K562 (cell line): ENCODE measurements around the gene APOA1. TPM values are rescaled to one million over a fixed set of nuclear protein-coding genes. Genes with fewer than 3 reads are reported as not detected.
A peak's percentile ranks its signal among the peaks of the same experiment; 100 is the strongest.

Experiments used
- ATAC-seq: fragments of 200-7000 bp; cut with Tn5 transposase; 3 replicates; pipeline ENCODE4 v1.9.1; 2020; ENCODE audit warnings: moderate library complexity
- BruUV-seq: library from RNA; stranded (reverse); fragments of 400-500 nt; replicated peaks from 2 replicates; lab custom pipeline; 2021; lab: Mats Ljungman, UMichigan
- CTCF ChIA-PET: fragments of 300-600 bp; formaldehyde crosslinking; extraction: SDS; loops from one replicate; lab custom pipeline; 2021; ENCODE audit warnings: low intra/inter-chr PET ratio; lab: Yijun Ruan, JAX
- POLR2A ChIA-PET: fragments of 300-600, 350-650 bp; sonication (Branson Sonifier 250); formaldehyde crosslinking; extraction: SDS; loops from one replicate; lab custom pipeline; 2021; ENCODE audit warnings: antibody characterized with exemption, inconsistent platforms; lab: Yijun Ruan, JAX
- DNase-seq, 4 experiments: peaks; one replicate each; pipeline versions ENCODE4 v3.0.0 to v3.0.0-alpha.2; 2011 to 2018; ENCODE audit warnings: low spot score in 3 of 4, mixed read lengths in 3 of 4; ENCODE audit errors: extremely low read depth in 1 of 4
- FAIRE-seq: peaks from 2 replicates; lab custom pipeline; 2011; peaks lifted over from hg19 to GRCh38; lab: Jason Lieb, UNC
- H2AFZ ChIP-seq: 2 replicates; pipeline ENCODE4 v1.6.0; 2011; ENCODE audit warnings: low read depth, low read length, control low read depth, inconsistent platforms
- H3K27ac ChIP-seq: fragments of 200-600 bp; 3 replicates; pipeline ENCODE4 v1.8.0; 2011; ENCODE audit warnings: low read depth, mild to moderate bottlenecking, control low read depth, inconsistent platforms, low read length, moderate library complexity, mixed read lengths; ENCODE audit errors: extremely low read depth
- H3K27me3 ChIP-seq, 2 experiments: fragments of 300-600 bp in 1 of 2; 2 replicates in 1 of 2; 3 replicates in 1 of 2; pipeline versions ENCODE4 v1.6.0 to v1.8.0; 2011; ENCODE audit warnings: inconsistent platforms in 2 of 2, low read length in 2 of 2, mild to moderate bottlenecking in 1 of 2, mixed read lengths in 1 of 2, moderate library complexity in 1 of 2; ENCODE audit not compliant: control insufficient read depth in 2 of 2, insufficient read depth in 2 of 2
- H3K36me3 ChIP-seq: fragments of 300-600 bp; 3 replicates; pipeline ENCODE4 v1.8.0; 2011; ENCODE audit warnings: mild to moderate bottlenecking, low read length, inconsistent platforms; ENCODE audit not compliant: control insufficient read depth, insufficient read depth
- H3K4me1 ChIP-seq, 2 experiments: fragments of 200-600 bp in 1 of 2; replicated peaks in 1 of 2; 2 replicates in 1 of 2; 3 replicates in 1 of 2; pipeline versions ENCODE4 v1.5.1 to v1.8.0; 2011; ENCODE audit warnings: inconsistent platforms in 2 of 2, low read length in 2 of 2, mild to moderate bottlenecking in 1 of 2, mixed read lengths in 1 of 2, moderate library complexity in 1 of 2; ENCODE audit not compliant: control insufficient read depth in 2 of 2, insufficient read depth in 2 of 2
- H3K4me2 ChIP-seq: 2 replicates; pipeline ENCODE4 v1.6.1; 2011; ENCODE audit warnings: low read length, control low read depth, inconsistent platforms, mixed read lengths; ENCODE audit not compliant: insufficient read depth
- H3K4me3 ChIP-seq: fragments of 200-600 bp; sonication (generic), shearing (Covaris generic); 2 replicates; pipeline ENCODE4 v1.5.1; 2016; ENCODE audit warnings: control low read depth, inconsistent platforms
- H3K79me2 ChIP-seq: fragments of 200-600 bp; 3 replicates; pipeline ENCODE4 v1.8.0; 2011; ENCODE audit warnings: low read length, inconsistent platforms; ENCODE audit not compliant: control insufficient read depth, insufficient read depth
- H3K9ac ChIP-seq, 2 experiments: 2 replicates each; pipeline versions ENCODE4 v1.6.0 to v1.6.1; 2011; ENCODE audit warnings: low read depth in 2 of 2, low read length in 2 of 2, control low read depth in 1 of 2, inconsistent platforms in 1 of 2, mild to moderate bottlenecking in 1 of 2, mixed read lengths in 1 of 2; ENCODE audit not compliant: insufficient read depth in 1 of 2
- H3K9me1 ChIP-seq: one replicate; pipeline ENCODE4 v1.6.0; 2011; ENCODE audit warnings: inconsistent platforms, mild to moderate bottlenecking, low read length, moderate library complexity; ENCODE audit not compliant: control insufficient read depth, insufficient read depth
- H3K9me3 ChIP-seq: replicated peaks from 2 replicates; pipeline ENCODE4 v1.5.1; 2011; ENCODE audit warnings: low read depth, low read length, inconsistent platforms; ENCODE audit not compliant: control insufficient read depth, insufficient read depth
- H4K20me1 ChIP-seq: replicated peaks from 2 replicates; pipeline ENCODE4 v1.6.1; 2011; ENCODE audit warnings: low read length, inconsistent platforms, mixed read lengths; ENCODE audit not compliant: control insufficient read depth, insufficient read depth
- SETDB1 ChIP-seq: IDR thresholded peaks from one replicate; pipeline ENCODE4 v1.6.1; 2012; ENCODE audit warnings: low read length, control low read depth, inconsistent platforms
- ZBTB33 ChIP-seq: sonication (generic); formaldehyde crosslinking; IDR thresholded peaks from 2 replicates; pipeline ENCODE4 v1.8.1; 2023; ENCODE audit warnings: mild to moderate bottlenecking, missing genetic modification reagents
- ZNF282 ChIP-seq: sonication (generic); formaldehyde crosslinking; IDR thresholded peaks from 2 replicates; pipeline ENCODE4 v1.8.1; 2023; ENCODE audit warnings: missing genetic modification reagents
- WGBS: fragments of 100-300 bp; shearing (Covaris generic); methylation state at CpG from one replicate; pipeline ENCODE4 v1.1.6; 2016; ENCODE audit warnings: low coverage, mixed read lengths; ENCODE audit not compliant: insufficient coverage; ENCODE audit errors: missing lambda C conversion rate; 5-methylcytosine and 5-hydroxymethylcytosine counted together
- in situ Hi-C: fragments of 300-500 bp; cut with MboI; formaldehyde crosslinking; loops from 4 replicates; pipeline ENCODE4 v1.15.0; 2018; ENCODE audit warnings: inconsistent platforms, mixed read lengths
- intact Hi-C: fragments of 100-400 bp; cut with micrococcal nuclease; formaldehyde crosslinking; loops from 2 replicates; pipeline ENCODE4 v1.14.2; 2022
- polyA plus RNA-seq, 8 experiments: library from polyadenylated mRNA; depleted of rRNA in 4 of 8; stranded (reverse) in 5 of 8; unstranded in 3 of 8; fragments of >200 nt; fragmentation: Nextera tagmentation in 2 of 8; fragmentation: Illumina TruSeq in 1 of 8; extraction: Ambion mirVana in 2 of 8; extraction: Trizol in 1 of 8; gene quantifications; 2 replicates each; pipeline versions ENCODE4 v1.2.1 to v1.2.3, GENCODE V29; 2011 to 2014; ENCODE audit warnings: inconsistent platforms in 1 of 8, missing spikeins in 1 of 8
- total RNA-seq, 7 experiments: library from RNA; depleted of rRNA in 6 of 7; stranded (reverse); fragments of >200 nt in 6 of 7; fragmentation: Illumina TruSeq in 2 of 7; extraction: Trizol in 2 of 7; gene quantifications; 2 replicates each; pipeline versions ENCODE4 v1.2.1 to v1.2.3, GENCODE V29; 2011 to 2021; ENCODE audit warnings: low replicate concordance in 1 of 7

Gene APOA1
- total and polyA plus RNA-seq, 9 of the 15 experiments (the other 6 are each of a cell fraction or from before 2014, with no cell fraction given), result 1.8 TPM; not detected in 8

- H3K27ac ChIP-seq, result no peak overlapping the region
- no peak overlapping the region; the same call in 1 of the 2 replicates for H2AFZ ChIP-seq
- no peaks in the 10 kb centered on the region for H3K9me3 ChIP-seq
- intact Hi-C loops (no loop called here), in situ Hi-C loops (no loop called here)
- no TSS peak for BruUV-seq
- 36% methylated on average over 47 of the region's 51 CpGs for WGBS
- TF ChIP-seq SETDB1 (no peak), ZBTB33 (CRISPR knock-in tag) (0 out of 2 replicates have a peak, but pooled peaks have one; percentile 34), ZNF282 (no peak)
- peaks cover 0 to 13% of the 10 kb centered on the region in 2 experiments; a peak in 3 of 5 replicates for H3K4me1 ChIP-seq
- H3K9me1 ChIP-seq, result no peaks in the 10 kb centered on the region
- no peak overlapping the region for H3K4me3 ChIP-seq
- POLR2A ChIA-PET, result interaction anchor here (0.6 to 1.2 kb wide), 7 partner anchors 8 to 509 kb away, joined by 3 to 6 read pairs (median 3); partner anchors contain the start of genes APOC3 and ZPR1
- H3K9ac ChIP-seq, result no peak overlapping the region
- ATAC-seq (no peak), DNase-seq (no peak), FAIRE-seq (no peak)
- no peaks in the 10 kb centered on the region for H4K20me1 ChIP-seq
- H3K4me2 ChIP-seq, result no peak overlapping the region
- no peaks in the 10 kb centered on the region for H3K79me2 ChIP-seq
- peaks cover 0 to 10% of the 10 kb centered on the region in 2 experiments; a peak in 1 of 5 replicates for H3K27me3 ChIP-seq
- CTCF ChIA-PET, result no interaction called here
- H3K36me3 ChIP-seq, result no peaks in the 10 kb centered on the region
Observed at GRCh38 chr11:116821050-116821918, 16.1 kb downstream of the APOA1 start.
